CD8-positive, alpha-beta memory T cell (primary cell): ENCODE results near the gene FRMD4A. TPM values are rescaled to one million over a fixed set of nuclear protein-coding genes. Genes with fewer than 3 reads are reported as not detected.
A peak's percentile ranks its signal among the peaks of the same experiment; 100 is the strongest.

Source experiments
- CTCF ChIA-PET: fragments of 350-600 bp; sonication (Branson Sonifier 250); formaldehyde crosslinking; loops from one replicate; lab custom pipeline; 2021; ENCODE audit warnings: antibody characterized with exemption; lab: Charles Lee
- POLR2A ChIA-PET: fragments of 350-600 bp; sonication (Branson Sonifier 250); formaldehyde crosslinking; loops from one replicate; lab custom pipeline; 2021; ENCODE audit warnings: antibody characterized with exemption; lab: Charles Lee
- DNase-seq, 5 donors: peaks; one replicate each; pipeline versions ENCODE4 v3.0.0 to v3.0.0-alpha.2; 2020 to 2022; ENCODE audit warnings: mixed read lengths in 1 of 5
- H3K27ac ChIP-seq: one replicate; pipeline ENCODE4 v1.7.0; 2013; ENCODE audit warnings: low read depth, mild to moderate bottlenecking, low read length, moderate library complexity
- H3K27me3 ChIP-seq: 2 replicates; pipeline ENCODE4 v1.7.0; 2013; ENCODE audit warnings: low read length, mild to moderate bottlenecking; ENCODE audit not compliant: insufficient read depth, poor library complexity, severe bottlenecking
- H3K36me3 ChIP-seq: 2 replicates; pipeline ENCODE4 v1.7.0; 2013; ENCODE audit warnings: mild to moderate bottlenecking, low read length, moderate library complexity; ENCODE audit not compliant: insufficient read depth
- H3K4me1 ChIP-seq: 2 replicates; pipeline ENCODE4 v1.7.0; 2013; ENCODE audit warnings: mild to moderate bottlenecking, low read length, moderate library complexity; ENCODE audit not compliant: insufficient read depth
- H3K4me3 ChIP-seq: 2 replicates; pipeline ENCODE4 v1.7.0; 2013; ENCODE audit warnings: mild to moderate bottlenecking, low read length
- H3K9me3 ChIP-seq: 2 replicates; pipeline ENCODE4 v1.7.0; 2013; ENCODE audit warnings: mild to moderate bottlenecking, low read length
- H3K27ac Mint-ChIP-seq, 8 donors: one replicate each; pipeline ENCODE4 v1.8.0; 2020 to 2021; ENCODE audit warnings: mixed read lengths in 8 of 8, mild to moderate bottlenecking in 6 of 8, inconsistent platforms in 3 of 8, moderate library complexity in 3 of 8
- H3K27me3 Mint-ChIP-seq, 2 donors: one replicate each; pipeline ENCODE4 v1.8.0; 2020 to 2021; ENCODE audit warnings: mixed read lengths in 2 of 2, mild to moderate bottlenecking in 1 of 2, moderate library complexity in 1 of 2
- H3K36me3 Mint-ChIP-seq, 3 donors: one replicate each; pipeline ENCODE4 v1.8.0; 2020 to 2021; ENCODE audit warnings: mixed read lengths in 3 of 3, inconsistent platforms in 1 of 3, mild to moderate bottlenecking in 1 of 3
- H3K4me1 Mint-ChIP-seq, 3 donors: one replicate each; pipeline ENCODE4 v1.8.0; 2020 to 2021; ENCODE audit warnings: mixed read lengths in 3 of 3, inconsistent platforms in 1 of 3, mild to moderate bottlenecking in 1 of 3
- H3K4me3 Mint-ChIP-seq, 7 donors: one replicate each; pipeline ENCODE4 v1.8.0; 2020 to 2021; ENCODE audit warnings: mixed read lengths in 7 of 7, mild to moderate bottlenecking in 6 of 7, moderate library complexity in 4 of 7, inconsistent platforms in 2 of 7
- H3K9me3 Mint-ChIP-seq, 5 donors: one replicate each; pipeline ENCODE4 v1.8.0; 2020 to 2022; ENCODE audit warnings: mixed read lengths in 5 of 5, mild to moderate bottlenecking in 3 of 5, moderate library complexity in 2 of 5, inconsistent platforms in 1 of 5
- polyA plus RNA-seq: library from polyadenylated mRNA; unstranded; fragments of 300-500 nt; fragmentation: Illumina TruSeq; gene quantifications from one replicate; pipeline ENCODE4 v1.2.3, GENCODE V29; 2021
- total RNA-seq, 2 experiments: library from RNA; stranded (reverse); gene quantifications; one replicate each; pipeline ENCODE4 v1.2.3, GENCODE V29; 2021

Gene FRMD4A
- total and polyA plus RNA-seq, 3 experiments from 2014 or later, result 0.21 to 2.7 (median 2.1) TPM

GRCh38 chr10:13883636-13884444, 446.9 kb downstream of the FRMD4A start:
- Mint-ChIP-seq H3K9me3 (no peaks in the 10 kb centered on the region), H3K27ac (no peak overlapping the region), H3K4me3 (no peak overlapping the region), H3K36me3 (no peaks in the 10 kb centered on the region), H3K4me1 (peaks cover 0 to 5% (median 0%) of the 10 kb centered on the region in 3 donors), H3K27me3 (peaks cover 10 to 39% of the 10 kb centered on the region in 2 donors)
- ChIA-PET POLR2A (no interaction called here), CTCF (no interaction called here)
- no peak for DNase-seq
- H3K27me3 ChIP-seq, result no peaks in the 10 kb centered on the region
- no peaks in the 10 kb centered on the region for H3K4me1 ChIP-seq
- no peak overlapping the region for H3K27ac ChIP-seq
- no peak overlapping the region for H3K4me3 ChIP-seq
- no peaks in the 10 kb centered on the region for H3K36me3 ChIP-seq
- H3K9me3 ChIP-seq, result no peaks in the 10 kb centered on the region

- Histone ChIP-seq H3K4me3 (no peak overlapping the region), H3K36me3 (no peaks in the 10 kb centered on the region), H3K27ac (no peak overlapping the region), H3K4me1 (no peaks in the 10 kb centered on the region), H3K9me3 (no peaks in the 10 kb centered on the region), H3K27me3 (peaks cover 3% of the 10 kb centered on the region)
- Mint-ChIP-seq H3K36me3 (no peaks in the 10 kb centered on the region), H3K27me3 (peaks cover 9 to 24% of the 10 kb centered on the region in 2 donors), H3K4me3 (no peak overlapping the region), H3K4me1 (no peaks in the 10 kb centered on the region), H3K9me3 (no peaks in the 10 kb centered on the region), H3K27ac (no peak overlapping the region)
- DNase-seq, result no peak
- POLR2A ChIA-PET, result no interaction called here
- CTCF ChIA-PET, result no interaction called here
Observed at GRCh38 chr10:13882119-13882711, 448.5 kb downstream of the FRMD4A start.

GRCh38 chr10:13880760-13881159, 450.0 kb downstream of the FRMD4A start:
- POLR2A ChIA-PET, result no interaction called here
- Mint-ChIP-seq H3K4me3 (no peak overlapping the region), H3K9me3 (no peaks in the 10 kb centered on the region), H3K27me3 (peaks cover 9 to 20% of the 10 kb centered on the region in 2 donors), H3K27ac (no peak overlapping the region), H3K4me1 (no peaks in the 10 kb centered on the region), H3K36me3 (no peaks in the 10 kb centered on the region)
- H3K27me3 ChIP-seq, result peaks cover 3% of the 10 kb centered on the region
- no peak for DNase-seq
- no peaks in the 10 kb centered on the region for H3K9me3 ChIP-seq
- H3K27ac ChIP-seq, result no peak overlapping the region
- H3K4me1 ChIP-seq, result no peaks in the 10 kb centered on the region
- no peaks in the 10 kb centered on the region for H3K36me3 ChIP-seq
- H3K4me3 ChIP-seq, result no peak overlapping the region
- CTCF ChIA-PET, result interaction anchor here (0.8 kb wide), 1 partner anchor 13 kb away, joined by 3 read pairs; no protein-coding TSS in a partner anchor

GRCh38 chr10:13877154-13877909, 453.4 kb downstream of the FRMD4A start:
- H3K4me3 ChIP-seq, result no peak overlapping the region
- H3K4me3 Mint-ChIP-seq, result no peak overlapping the region
- no peak for DNase-seq
- no peaks in the 10 kb centered on the region for H3K9me3 ChIP-seq
- no peak overlapping the region for H3K27ac Mint-ChIP-seq
- H3K36me3 ChIP-seq, result no peaks in the 10 kb centered on the region
- ChIA-PET CTCF (no interaction called here), POLR2A (no interaction called here)
- peaks cover 3% of the 10 kb centered on the region for H3K27me3 ChIP-seq
- H3K4me1 Mint-ChIP-seq, result no peaks in the 10 kb centered on the region
- H3K4me1 ChIP-seq, result no peaks in the 10 kb centered on the region
- H3K27me3 Mint-ChIP-seq, result peaks cover 2 to 17% of the 10 kb centered on the region in 2 donors
- H3K27ac ChIP-seq, result no peak overlapping the region
- H3K9me3 Mint-ChIP-seq, result no peaks in the 10 kb centered on the region
- H3K36me3 Mint-ChIP-seq, result no peaks in the 10 kb centered on the region

GRCh38 chr10:13873196-13873595, 457.5 kb downstream of the FRMD4A start:
- H3K9me3 Mint-ChIP-seq, result no peaks in the 10 kb centered on the region
- no peak overlapping the region for H3K4me3 ChIP-seq
- H3K27ac ChIP-seq, result no peak overlapping the region
- POLR2A ChIA-PET, result no interaction called here
- no peaks in the 10 kb centered on the region for H3K4me1 Mint-ChIP-seq
- no peaks in the 10 kb centered on the region for H3K36me3 ChIP-seq
- no peaks in the 10 kb centered on the region for H3K9me3 ChIP-seq
- no peak overlapping the region for H3K27ac Mint-ChIP-seq
- H3K4me3 Mint-ChIP-seq, result no peak overlapping the region
- no peaks in the 10 kb centered on the region for H3K4me1 ChIP-seq
- CTCF ChIA-PET, result no interaction called here
- peaks cover 5 to 17% of the 10 kb centered on the region in 2 donors for H3K27me3 Mint-ChIP-seq
- H3K36me3 Mint-ChIP-seq, result no peaks in the 10 kb centered on the region
- DNase-seq, result no peak
- peaks cover 3% of the 10 kb centered on the region for H3K27me3 ChIP-seq

- no peak overlapping the region for H3K4me3 Mint-ChIP-seq
- H3K27me3 Mint-ChIP-seq, result peaks cover 5 to 17% of the 10 kb centered on the region in 2 donors
- no peak for DNase-seq
- H3K36me3 ChIP-seq, result no peaks in the 10 kb centered on the region
- no peak overlapping the region for H3K4me3 ChIP-seq
- H3K9me3 Mint-ChIP-seq, result no peaks in the 10 kb centered on the region
- peak overlapping the region in 2 of 8 donors; percentile 32 to 48 for H3K27ac Mint-ChIP-seq
- no peaks in the 10 kb centered on the region for H3K4me1 ChIP-seq
- CTCF ChIA-PET, result no interaction called here
- no peak overlapping the region for H3K27ac ChIP-seq
- no peaks in the 10 kb centered on the region for H3K9me3 ChIP-seq
- H3K27me3 ChIP-seq, result no peaks in the 10 kb centered on the region
- no peaks in the 10 kb centered on the region for H3K4me1 Mint-ChIP-seq
- no peaks in the 10 kb centered on the region for H3K36me3 Mint-ChIP-seq
- POLR2A ChIA-PET, result no interaction called here
Observed at GRCh38 chr10:13872411-13872810, 458.3 kb downstream of the FRMD4A start.

GRCh38 chr10:13871776-13872175, 458.9 kb downstream of the FRMD4A start:
- ChIA-PET POLR2A (no interaction called here), CTCF (interaction anchor here (1.1 kb wide), 1 partner anchor 10 kb away, joined by 3 read pairs; no protein-coding TSS in a partner anchor)
- Histone ChIP-seq H3K9me3 (no peaks in the 10 kb centered on the region), H3K36me3 (no peaks in the 10 kb centered on the region), H3K27ac (no peak overlapping the region), H3K4me1 (no peaks in the 10 kb centered on the region), H3K4me3 (no peak overlapping the region), H3K27me3 (no peaks in the 10 kb centered on the region)
- no peaks in the 10 kb centered on the region for H3K9me3 Mint-ChIP-seq
- no peak for DNase-seq
- H3K27me3 Mint-ChIP-seq, result peaks cover 5 to 17% of the 10 kb centered on the region in 2 donors
- no peaks in the 10 kb centered on the region for H3K36me3 Mint-ChIP-seq
- H3K27ac Mint-ChIP-seq, result no peak overlapping the region
- no peaks in the 10 kb centered on the region for H3K4me1 Mint-ChIP-seq
- H3K4me3 Mint-ChIP-seq, result no peak overlapping the region

- POLR2A ChIA-PET, result no interaction called here
- H3K36me3 Mint-ChIP-seq, result no peaks in the 10 kb centered on the region
Observed at GRCh38 chr10:13871011-13871410, 459.7 kb downstream of the FRMD4A start.

More at GRCh38 chr10:13871011-13871410, 459.7 kb downstream of the FRMD4A start:
- Mint-ChIP-seq H3K4me3 (no peak overlapping the region), H3K27ac (peak overlapping the region in 1 of 8 donors; percentile 7), H3K9me3 (no peaks in the 10 kb centered on the region), H3K27me3 (peaks cover 5 to 13% of the 10 kb centered on the region in 2 donors), H3K4me1 (no peaks in the 10 kb centered on the region)
- no peaks in the 10 kb centered on the region for H3K9me3 ChIP-seq
- CTCF ChIA-PET, result interaction anchor here (1.1 kb wide), 1 partner anchor 9 kb away, joined by 3 read pairs; no protein-coding TSS in a partner anchor
- H3K4me1 ChIP-seq, result no peaks in the 10 kb centered on the region
- no peak for DNase-seq
- no peak overlapping the region for H3K27ac ChIP-seq
- no peak overlapping the region for H3K4me3 ChIP-seq
- H3K36me3 ChIP-seq, result no peaks in the 10 kb centered on the region
- H3K27me3 ChIP-seq, result no peaks in the 10 kb centered on the region
